ENCODE results near the gene NTRK2.

GRCh38 chr9:84761137-84761808, 91.7 kb downstream of the NTRK2 start:
- no peak for TF ChIP-seq POLR2A (IDR thresholded peaks at IDR 0.05; ENCODE audit: borderline replicate concordance, extremely low read depth, insufficient read depth, insufficient read length)
- no peak for TF ChIP-seq CTCF (IDR thresholded peaks at IDR 0.05 in 2 of 3, conservative IDR thresholded peaks at IDR 0.05 in 1 of 3; ENCODE audit: borderline replicate concordance in 1 of 3, insufficient read depth in 1 of 3, low read depth in 2 of 3, low read length in 2 of 3)
- TF ChIP-seq MAX (IDR thresholded peaks at IDR 0.05), result no peak
- TF ChIP-seq YY1 (IDR thresholded peaks at IDR 0.05; ENCODE audit: extremely low read depth, insufficient replicate concordance, low read depth, low read length), result no peak
- TF ChIP-seq REST (IDR thresholded peaks at IDR 0.05; ENCODE audit: low read depth), result no peak
- no peak for TF ChIP-seq POLR2AphosphoS5 (IDR thresholded peaks at IDR 0.05; ENCODE audit: low read depth, low read length)

Data from HCT116 (cell line).